ENCODE measurements around the gene DAD1. TPM values are rescaled to one million over a fixed set of nuclear protein-coding genes. Genes with fewer than 3 reads are reported as not detected.

DAD1 gene
- polyA plus RNA-seq, 10 donors: 119 to 178 (median 145) TPM

- DNase-seq: no peak
Measured at GRCh38 chr14:22601456-22601855, 12.4 kb upstream of the DAD1 start.

GRCh38 chr14:22600027-22600426 lies 11.0 kb upstream of the DAD1 start:
- DNase-seq: no peak

GRCh38 chr14:22599349-22599748 lies 10.3 kb upstream of the DAD1 start:
- DNase-seq: no peak

- peak in 1 of 3 donors; percentile 19 for DNase-seq
Measured at GRCh38 chr14:22598896-22599244, 9.8 kb upstream of the DAD1 start.

GRCh38 chr14:22598099-22598895 lies 9.3 kb upstream of the DAD1 start, which contains the start of gene ABHD4:
ABHD4 (plus strand) TSS chr14:22598300; CDS start chr14:22598307, 7 bp downstream.
- peak; percentile 74 to 95 (median 88) for DNase-seq

- no peak for DNase-seq
Measured at GRCh38 chr14:22597771-22598098, 8.7 kb upstream of the DAD1 start.

- DNase-seq: no peak
Measured at GRCh38 chr14:22597265-22597664, 8.2 kb upstream of the DAD1 start.

GRCh38 chr14:22596354-22596879 lies 7.4 kb upstream of the DAD1 start:
- no peak for DNase-seq

- DNase-seq: no peak
Measured at GRCh38 chr14:22594156-22594716, 5.2 kb upstream of the DAD1 start.

- DNase-seq: no peak
Measured at GRCh38 chr14:22593601-22594000, 4.6 kb upstream of the DAD1 start.

GRCh38 chr14:22593189-22593588 lies 4.2 kb upstream of the DAD1 start:
- no peak for DNase-seq

- no peak for DNase-seq
Measured at GRCh38 chr14:22588526-22589095, 413 bp downstream of the DAD1 start.

- DNase-seq: peak in 1 of 3 donors; percentile 20
Measured at GRCh38 chr14:22587677-22588422, 1.2 kb downstream of the DAD1 start.

- DNase-seq: no peak
Measured at GRCh38 chr14:22587247-22587646, 1.8 kb downstream of the DAD1 start.

- DNase-seq: no peak
Measured at GRCh38 chr14:22583994-22584393, 5.0 kb downstream of the DAD1 start.

GRCh38 chr14:22580625-22581024 lies 8.4 kb downstream of the DAD1 start:
- no peak for DNase-seq

- DNase-seq: no peak
Measured at GRCh38 chr14:22579881-22580280, 9.1 kb downstream of the DAD1 start.

- DNase-seq: no peak
Measured at GRCh38 chr14:22579236-22579635, 9.8 kb downstream of the DAD1 start.

GRCh38 chr14:22577334-22577908 lies 11.6 kb downstream of the DAD1 start:
- no peak for DNase-seq

- no peak for DNase-seq
Measured at GRCh38 chr14:22573804-22574203, 15.2 kb downstream of the DAD1 start.

GRCh38 chr14:22572562-22573058 lies 16.4 kb downstream of the DAD1 start:
- no peak for DNase-seq
